Peyer's patch (tissue), 4 donors: ENCODE measurements around the gene KMT5C.
A peak's percentile ranks its signal among the peaks of the same experiment; 100 is the strongest.

Experiments used
- CTCF ChIP-seq, 6 experiments: fragments of 450-650 bp in 4 of 6; fragments of 200-600 bp in 2 of 6; sonication (generic) in 1 of 6; IDR thresholded peaks; one replicate each; pipeline ENCODE4 v1.5.1; 2017 to 2019; ENCODE audit warnings: antibody characterized with exemption in 6 of 6, mild to moderate bottlenecking in 3 of 6, moderate library complexity in 1 of 6
- POLR2A ChIP-seq, 2 donors: fragments of 450-650 bp; IDR thresholded peaks; one replicate each; pipeline ENCODE4 v1.5.1; 2017; ENCODE audit warnings: antibody characterized with exemption in 2 of 2, mild to moderate bottlenecking in 2 of 2, moderate library complexity in 2 of 2

- TF ChIP-seq POLR2A (IDR thresholded peaks at IDR 0.05) = peak; percentile 56 to 60
- TF ChIP-seq CTCF (IDR thresholded peaks at IDR 0.05) = no peak
These were observed 44.6 kb downstream of the KMT5C start, which contains the start of gene TMEM238 for GRCh38 chr19:55384131-55384919.
